ENCODE results near the gene CADPS2.

The CADPS2 gene

GRCh38 chr7:122762071-122762470, 124.2 kb downstream of the CADPS2 start:
- DNase-seq (ENCODE audit: low read depth, low spot score), result no peak
- no peak for TF ChIP-seq CTCF (IDR thresholded peaks at IDR 0.05; ENCODE audit: low read depth, low read length)
- no peak overlapping the region for H3K4me3 ChIP-seq (ENCODE audit: low read depth, low read length)
- in situ Hi-C loops (cut with HindIII; ENCODE audit: low sequenced_read_pairs), result no loop called here

DNA sequence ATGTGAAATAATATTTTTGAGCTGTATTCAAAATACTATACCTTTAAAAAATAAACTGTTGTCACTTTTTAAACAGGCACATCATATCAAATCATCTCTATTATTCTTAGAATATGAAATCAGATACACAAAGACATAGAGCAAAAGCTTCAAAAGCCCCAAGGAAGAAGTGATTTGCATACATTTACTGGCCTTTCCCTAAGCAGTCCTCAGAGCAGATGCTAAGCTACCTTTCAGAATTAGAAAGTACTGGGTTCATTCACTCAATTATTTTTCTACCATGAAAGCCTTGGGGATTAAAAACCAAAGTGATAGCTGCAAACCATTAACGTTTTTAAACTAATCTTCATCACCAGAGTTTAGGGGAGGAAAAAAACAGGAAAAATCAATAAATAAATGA, 127.8 kb downstream of the CADPS2 start:
- no peak for DNase-seq (ENCODE audit: low read depth, low spot score)
- H3K4me3 ChIP-seq (ENCODE audit: low read depth, low read length), result no peak overlapping the region
- in situ Hi-C loops (cut with HindIII; ENCODE audit: low sequenced_read_pairs), result no loop called here
- TF ChIP-seq CTCF (IDR thresholded peaks at IDR 0.05; ENCODE audit: low read depth, low read length), result no peak

DNA sequence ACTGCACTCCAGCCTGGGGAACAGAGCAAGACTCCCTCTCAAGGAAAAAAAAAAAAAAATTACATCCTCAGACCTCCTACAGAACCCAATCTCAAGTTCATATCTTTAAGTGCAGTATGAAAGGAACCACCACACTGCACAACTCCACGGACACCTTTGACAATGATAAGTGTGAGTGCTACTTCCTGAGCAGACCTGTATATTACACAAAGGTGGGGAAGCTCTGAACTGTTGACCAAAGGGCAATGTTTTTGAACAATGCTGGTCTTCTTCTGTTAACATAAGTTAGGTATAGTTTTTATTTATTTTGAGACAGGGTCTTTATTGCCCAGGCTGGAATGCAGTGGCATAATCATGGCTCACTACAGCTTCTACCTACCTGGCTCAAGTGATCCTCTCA, 129.4 kb downstream of the CADPS2 start:
- H3K4me3 ChIP-seq (ENCODE audit: low read depth, low read length), result no peak overlapping the region
- no peak for TF ChIP-seq CTCF (IDR thresholded peaks at IDR 0.05; ENCODE audit: low read depth, low read length)
- in situ Hi-C loops (cut with HindIII; ENCODE audit: low sequenced_read_pairs), result no loop called here
- no peak for DNase-seq (ENCODE audit: low read depth, low spot score)

DNA sequence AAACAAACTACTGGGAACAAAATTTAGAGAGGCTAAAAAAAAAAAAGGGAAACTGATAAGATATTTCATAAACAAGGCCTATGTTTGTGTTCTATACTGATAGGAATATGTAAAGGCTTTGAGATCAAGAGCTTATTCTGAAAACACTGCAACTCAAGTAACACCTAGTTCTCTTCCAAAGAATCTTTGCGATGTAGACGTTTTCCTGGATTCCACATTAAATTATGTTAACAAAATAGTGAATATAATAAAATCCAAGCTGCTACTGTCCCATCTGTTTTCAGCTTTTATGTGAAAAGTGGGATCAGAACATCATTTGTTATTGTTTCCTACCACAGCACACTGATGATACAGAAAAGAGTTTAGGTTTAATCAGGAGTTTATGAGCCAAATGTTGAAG, 130.6 kb downstream of the CADPS2 start:
- no peak for DNase-seq (ENCODE audit: low read depth, low spot score)
- TF ChIP-seq CTCF (IDR thresholded peaks at IDR 0.05; ENCODE audit: low read depth, low read length), result no peak
- in situ Hi-C loops (cut with HindIII; ENCODE audit: low sequenced_read_pairs), result no loop called here

DNA sequence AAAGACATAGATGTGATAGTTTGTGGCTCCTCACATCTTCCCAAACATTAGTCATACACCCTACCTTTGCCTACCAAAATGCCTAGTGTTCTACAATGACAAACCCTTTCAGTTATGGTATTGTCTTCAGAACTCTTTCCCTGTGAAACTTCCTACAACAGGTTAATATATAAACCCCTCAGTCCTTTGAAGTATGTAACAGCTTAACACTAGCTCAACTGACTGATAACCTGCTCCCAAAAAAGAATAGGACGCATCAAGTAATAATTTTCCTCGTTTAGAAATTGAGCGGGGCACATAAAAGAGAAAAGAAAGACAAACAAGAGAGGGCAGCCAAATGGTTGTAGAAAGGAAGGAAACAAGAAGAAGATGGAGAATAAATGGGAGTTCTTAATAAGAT, 133.7 kb downstream of the CADPS2 start:
- no peak for DNase-seq (ENCODE audit: low read depth, low spot score)

More for the DNA sequence above, 130.6 kb downstream of the CADPS2 start:
- H3K4me3 ChIP-seq (ENCODE audit: low read depth, low read length), result no peak overlapping the region

DNA sequence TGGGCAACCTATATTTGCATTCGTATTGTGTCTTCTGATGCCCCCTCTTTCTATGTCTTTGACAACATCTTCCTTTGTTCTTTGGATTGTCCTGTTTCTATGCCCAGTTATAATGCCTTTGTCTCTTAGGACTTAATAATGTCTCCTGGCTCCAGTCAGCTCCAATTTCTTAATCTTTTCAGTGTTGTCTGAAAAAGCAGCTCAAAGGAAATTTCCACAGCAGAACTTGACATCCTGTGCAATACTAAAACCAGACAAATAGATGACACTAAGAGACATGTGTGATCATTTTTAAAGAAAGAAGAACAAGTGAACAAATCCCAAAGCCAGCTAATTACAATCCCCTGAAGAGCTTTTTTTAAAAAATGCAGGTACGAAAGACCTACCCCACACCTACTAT, 135.9 kb downstream of the CADPS2 start:
- in situ Hi-C loops (cut with HindIII; ENCODE audit: low sequenced_read_pairs), result no loop called here
- H3K4me3 ChIP-seq (ENCODE audit: low read depth, low read length), result no peak overlapping the region
- DNase-seq (ENCODE audit: low read depth, low spot score), result no peak
- no peak for TF ChIP-seq CTCF (IDR thresholded peaks at IDR 0.05; ENCODE audit: low read depth, low read length)

More for the DNA sequence above, 133.7 kb downstream of the CADPS2 start:
- no peak overlapping the region for H3K4me3 ChIP-seq (ENCODE audit: low read depth, low read length)
- in situ Hi-C loops (cut with HindIII; ENCODE audit: low sequenced_read_pairs), result no loop called here
- TF ChIP-seq CTCF (IDR thresholded peaks at IDR 0.05; ENCODE audit: low read depth, low read length), result no peak

DNA sequence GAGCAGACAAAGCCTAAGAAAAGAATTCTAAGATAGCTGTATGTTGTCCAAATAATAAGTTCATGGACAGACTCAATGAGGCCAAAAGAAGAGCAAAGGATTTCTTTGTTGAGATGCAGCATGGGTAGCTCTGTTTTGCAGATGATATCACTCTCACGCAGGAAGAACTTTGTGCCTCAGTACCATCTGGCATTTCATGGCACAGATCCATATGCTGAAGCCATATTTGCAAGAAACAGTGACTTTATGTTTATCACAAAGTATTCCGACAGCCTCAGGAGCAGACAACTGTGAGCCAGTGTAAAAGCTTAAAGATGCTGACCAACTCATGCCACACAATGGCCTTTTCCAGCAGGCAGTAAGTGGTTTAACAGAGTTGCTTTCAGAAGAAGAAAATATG, 138.1 kb downstream of the CADPS2 start:
- DNase-seq (ENCODE audit: low read depth, low spot score), result no peak
- no peak overlapping the region for H3K4me3 ChIP-seq (ENCODE audit: low read depth, low read length)
- no peak for TF ChIP-seq CTCF (IDR thresholded peaks at IDR 0.05; ENCODE audit: low read depth, low read length)
- in situ Hi-C loops (cut with HindIII; ENCODE audit: low sequenced_read_pairs), result no loop called here
